Hepatocyte (in vitro differentiated cells): ENCODE measurements around the gene NPEPL1.
"Not testable (repeated sequence)": the region's sequence is repeated elsewhere in the genome, so short reads cannot be mapped to it uniquely, and the experiment has no call there.

Experiments
- CTCF ChIP-seq: fragments of 200-600 bp; sonication (generic); IDR thresholded peaks from 2 replicates; pipeline ENCODE4 v1.5.1; 2016; ENCODE audit warnings: antibody characterized with exemption, mild to moderate bottlenecking; ENCODE audit not compliant: poor library complexity
- EZH2 ChIP-seq: fragments of 200-600 bp; sonication (generic); IDR thresholded peaks from 2 replicates; pipeline ENCODE4 v1.6.1; 2016; ENCODE audit warnings: antibody characterized with exemption, mild to moderate bottlenecking, borderline replicate concordance

GRCh38 chr20:58750706-58751105, 58.1 kb downstream of the NPEPL1 start:
- TF ChIP-seq CTCF, EZH2: not testable (repeated sequence)
